ENCODE measurements around the gene CEP63. TPM values are rescaled to one million over a fixed set of nuclear protein-coding genes. Genes with fewer than 3 reads are reported as not detected.

Gene CEP63
- total RNA-seq, 2 experiments from 2014 or later: 13.2 to 15.1 TPM

DNA sequence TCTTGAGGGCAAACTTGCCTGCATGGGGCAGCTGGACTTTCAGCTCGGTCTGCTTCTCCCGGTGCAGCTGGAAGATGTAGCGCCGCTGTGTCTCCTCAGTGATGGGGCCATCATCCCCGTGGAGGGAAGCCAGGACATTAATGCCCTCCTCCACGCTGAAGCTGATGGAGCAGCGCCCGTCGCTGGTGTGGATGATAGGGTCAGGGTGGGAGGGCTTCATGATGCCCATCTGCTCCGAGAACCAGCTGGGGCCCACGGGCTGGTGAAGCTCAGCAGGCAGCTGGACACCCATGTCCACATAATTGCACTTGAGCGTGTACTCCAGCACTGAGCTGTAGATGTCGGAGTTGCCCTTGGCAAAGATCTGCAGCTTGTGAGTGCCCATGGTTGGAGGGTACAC is 118.1 kb downstream of the CEP63 start:
- no peak for ATAC-seq (ENCODE audit: poor library complexity)
- Histone ChIP-seq H3K27ac (ENCODE audit: low read depth in 1 of 2, low read length in 2 of 2) (no peak overlapping the region), H3K27me3 (ENCODE audit: control insufficient read depth in 1 of 2, insufficient read depth in 2 of 2, low read length in 2 of 2) (peaks cover 0 to 3% of the 10 kb centered on the region in 2 experiments), H3K9me3 (ENCODE audit: control insufficient read depth in 1 of 2, insufficient read depth in 1 of 2, low read length in 2 of 2) (no peaks in the 10 kb centered on the region), H3K4me1 (ENCODE audit: insufficient read depth, low read length) (peaks cover 6% of the 10 kb centered on the region), H3K4me3 (ENCODE audit: low read length) (no peak overlapping the region), H3K36me3 (ENCODE audit: insufficient read depth, low read length) (no peaks in the 10 kb centered on the region)
- no peak for DNase-seq
- Mint-ChIP-seq H3K4me1 (ENCODE audit: low read depth) (peaks cover 7% of the 10 kb centered on the region), H3K27ac (no peak overlapping the region), H3K9me3 (no peaks in the 10 kb centered on the region), H3K4me3 (no peak overlapping the region), H3K27me3 (peaks cover 15% of the 10 kb centered on the region), H3K36me3 (ENCODE audit: low read depth) (no peaks in the 10 kb centered on the region)
- ChIA-PET POLR2A (no interaction called here), CTCF (no interaction called here)
- intact Hi-C loops (cut with DNase I, micrococcal nuclease): loop anchor here in 1 of 2 experiments (5.0 kb wide), 2 partner anchors 1293 to 1438 kb away; no protein-coding TSS in a partner anchor
- TF ChIP-seq CTCF (IDR thresholded peaks at IDR 0.05): no peak

GRCh38 chr3:134605556-134605955 is 119.7 kb downstream of the CEP63 start:
- H3K27me3 ChIP-seq (ENCODE audit: control insufficient read depth in 1 of 2, insufficient read depth in 2 of 2, low read length in 2 of 2): peaks cover 0 to 3% of the 10 kb centered on the region in 2 experiments
- peaks cover 6% of the 10 kb centered on the region for H3K4me1 ChIP-seq (ENCODE audit: insufficient read depth, low read length)
- ATAC-seq (ENCODE audit: poor library complexity): no peak

GRCh38 chr3:134606033-134607025 is 120.5 kb downstream of the CEP63 start:
- intact Hi-C loops (cut with DNase I, micrococcal nuclease): no loop called here
- no peak for ATAC-seq (ENCODE audit: poor library complexity)

More at GRCh38 chr3:134605556-134605955, 119.7 kb downstream of the CEP63 start:
- peaks cover 16% of the 10 kb centered on the region for H3K27me3 Mint-ChIP-seq
- H3K4me3 Mint-ChIP-seq: no peak overlapping the region
- DNase-seq: no peak
- Histone ChIP-seq H3K36me3 (ENCODE audit: insufficient read depth, low read length) (no peaks in the 10 kb centered on the region), H3K27ac (ENCODE audit: low read depth in 1 of 2, low read length in 2 of 2) (no peak overlapping the region), H3K9me3 (ENCODE audit: control insufficient read depth in 1 of 2, insufficient read depth in 1 of 2, low read length in 2 of 2) (no peaks in the 10 kb centered on the region), H3K4me3 (ENCODE audit: low read length) (no peak overlapping the region)
- intact Hi-C loops (cut with DNase I, micrococcal nuclease): no loop called here
- no peaks in the 10 kb centered on the region for H3K9me3 Mint-ChIP-seq
- H3K4me1 Mint-ChIP-seq (ENCODE audit: low read depth): peaks cover 4% of the 10 kb centered on the region
- H3K36me3 Mint-ChIP-seq (ENCODE audit: low read depth): no peaks in the 10 kb centered on the region
- ChIA-PET POLR2A (no interaction called here), CTCF (no interaction called here)
- H3K27ac Mint-ChIP-seq: no peak overlapping the region
- TF ChIP-seq CTCF (IDR thresholded peaks at IDR 0.05): no peak

More at GRCh38 chr3:134606033-134607025, 120.5 kb downstream of the CEP63 start:
- peaks cover 10% of the 10 kb centered on the region for H3K27me3 Mint-ChIP-seq
- peaks cover 0 to 3% of the 10 kb centered on the region in 2 experiments for H3K27me3 ChIP-seq (ENCODE audit: control insufficient read depth in 1 of 2, insufficient read depth in 2 of 2, low read length in 2 of 2)
- no peak overlapping the region for H3K27ac Mint-ChIP-seq
- no peak overlapping the region for H3K4me3 Mint-ChIP-seq
- no peaks in the 10 kb centered on the region for H3K9me3 Mint-ChIP-seq
- no peaks in the 10 kb centered on the region for H3K9me3 ChIP-seq (ENCODE audit: control insufficient read depth in 1 of 2, insufficient read depth in 1 of 2, low read length in 2 of 2)
- TF ChIP-seq CTCF (IDR thresholded peaks at IDR 0.05): no peak
- no peak for DNase-seq
- no peak overlapping the region for H3K27ac ChIP-seq (ENCODE audit: low read depth in 1 of 2, low read length in 2 of 2)
- H3K4me1 Mint-ChIP-seq (ENCODE audit: low read depth): no peaks in the 10 kb centered on the region
- H3K36me3 Mint-ChIP-seq (ENCODE audit: low read depth): no peaks in the 10 kb centered on the region
- H3K4me1 ChIP-seq (ENCODE audit: insufficient read depth, low read length): no peaks in the 10 kb centered on the region
- ChIA-PET POLR2A (no interaction called here), CTCF (no interaction called here)
- H3K36me3 ChIP-seq (ENCODE audit: insufficient read depth, low read length): no peaks in the 10 kb centered on the region
- H3K4me3 ChIP-seq (ENCODE audit: low read length): no peak overlapping the region

Measured in CD4-positive, alpha-beta T cell (primary cell).